Progenitor cell of endocrine pancreas (in vitro differentiated cells): ENCODE data around the gene HEG1. TPM values are rescaled to one million over a fixed set of nuclear protein-coding genes. Genes with fewer than 3 reads are reported as not detected.

Experiments used
- DNase-seq: peaks from one replicate; pipeline ENCODE4 v3.0.0; 2021; ENCODE audit warnings: low spot score; ENCODE audit not compliant: unreplicated experiment
- H3K27ac Mint-ChIP-seq: 2 replicates; pipeline ENCODE4 v1.8.0; 2021; ENCODE audit warnings: mild to moderate bottlenecking, moderate library complexity, mixed read lengths
- H3K27me3 Mint-ChIP-seq: 2 replicates; pipeline ENCODE4 v1.8.0; 2021; ENCODE audit warnings: mixed read lengths
- H3K36me3 Mint-ChIP-seq: 2 replicates; pipeline ENCODE4 v1.8.0; 2022; ENCODE audit warnings: mixed read lengths; ENCODE audit not compliant: insufficient read depth
- H3K4me1 Mint-ChIP-seq: 2 replicates; pipeline ENCODE4 v1.8.0; 2021; ENCODE audit warnings: low read depth, mixed read lengths
- H3K4me3 Mint-ChIP-seq: 2 replicates; pipeline ENCODE4 v1.8.0; 2021; ENCODE audit warnings: low read depth, mild to moderate bottlenecking, moderate library complexity, mixed read lengths
- H3K9me3 Mint-ChIP-seq: 2 replicates; pipeline ENCODE4 v1.8.0; 2021; ENCODE audit warnings: low read depth, mixed read lengths
- total RNA-seq: library from RNA; stranded (reverse); gene quantifications from 2 replicates; pipeline ENCODE4 v1.2.1, GENCODE V29; 2021
- TF ChIP-seq, protein P1 (sequence below): fragments of 200-600 bp; sonication (generic); IDR thresholded peaks from one replicate; pipeline ENCODE4 v1.5.0; 2021; ENCODE audit warnings: antibody characterized with exemption, mild to moderate bottlenecking; ENCODE audit not compliant: unreplicated experiment

The HEG1 gene
- total RNA-seq, 1 donor from 2014 or later: 4.1 TPM

DNA sequence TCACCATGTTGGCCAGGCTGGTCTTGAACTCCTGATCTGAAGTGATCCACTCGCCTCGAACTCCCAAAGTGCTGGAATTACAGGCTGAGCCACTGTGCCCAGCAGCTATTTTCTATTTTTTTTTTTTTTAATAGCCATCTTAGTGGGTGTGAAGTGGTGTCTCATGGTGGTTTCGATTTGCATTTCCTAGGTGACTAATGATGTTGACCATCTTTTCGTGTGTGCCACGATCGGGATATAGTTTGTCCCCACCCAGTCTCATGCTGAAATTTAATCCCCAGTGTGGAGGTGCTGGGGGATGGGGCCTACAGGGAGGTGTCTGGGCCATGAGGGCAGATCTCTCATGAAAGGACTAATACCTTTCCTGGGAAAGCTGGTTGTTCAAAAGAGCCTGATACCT, 79.4 kb downstream of the HEG1 start:
- H3K27ac Mint-ChIP-seq: no peak overlapping the region
- H3K36me3 Mint-ChIP-seq: peaks cover 4% of the 10 kb centered on the region
- TF ChIP-seq, protein P1, sequence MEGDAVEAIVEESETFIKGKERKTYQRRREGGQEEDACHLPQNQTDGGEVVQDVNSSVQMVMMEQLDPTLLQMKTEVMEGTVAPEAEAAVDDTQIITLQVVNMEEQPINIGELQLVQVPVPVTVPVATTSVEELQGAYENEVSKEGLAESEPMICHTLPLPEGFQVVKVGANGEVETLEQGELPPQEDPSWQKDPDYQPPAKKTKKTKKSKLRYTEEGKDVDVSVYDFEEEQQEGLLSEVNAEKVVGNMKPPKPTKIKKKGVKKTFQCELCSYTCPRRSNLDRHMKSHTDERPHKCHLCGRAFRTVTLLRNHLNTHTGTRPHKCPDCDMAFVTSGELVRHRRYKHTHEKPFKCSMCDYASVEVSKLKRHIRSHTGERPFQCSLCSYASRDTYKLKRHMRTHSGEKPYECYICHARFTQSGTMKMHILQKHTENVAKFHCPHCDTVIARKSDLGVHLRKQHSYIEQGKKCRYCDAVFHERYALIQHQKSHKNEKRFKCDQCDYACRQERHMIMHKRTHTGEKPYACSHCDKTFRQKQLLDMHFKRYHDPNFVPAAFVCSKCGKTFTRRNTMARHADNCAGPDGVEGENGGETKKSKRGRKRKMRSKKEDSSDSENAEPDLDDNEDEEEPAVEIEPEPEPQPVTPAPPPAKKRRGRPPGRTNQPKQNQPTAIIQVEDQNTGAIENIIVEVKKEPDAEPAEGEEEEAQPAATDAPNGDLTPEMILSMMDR: no peak
- H3K4me1 Mint-ChIP-seq: peaks cover 4% of the 10 kb centered on the region
- DNase-seq: no peak
- H3K27me3 Mint-ChIP-seq: no peaks in the 10 kb centered on the region
- H3K4me3 Mint-ChIP-seq: no peak overlapping the region
- no peaks in the 10 kb centered on the region for H3K9me3 Mint-ChIP-seq

DNA sequence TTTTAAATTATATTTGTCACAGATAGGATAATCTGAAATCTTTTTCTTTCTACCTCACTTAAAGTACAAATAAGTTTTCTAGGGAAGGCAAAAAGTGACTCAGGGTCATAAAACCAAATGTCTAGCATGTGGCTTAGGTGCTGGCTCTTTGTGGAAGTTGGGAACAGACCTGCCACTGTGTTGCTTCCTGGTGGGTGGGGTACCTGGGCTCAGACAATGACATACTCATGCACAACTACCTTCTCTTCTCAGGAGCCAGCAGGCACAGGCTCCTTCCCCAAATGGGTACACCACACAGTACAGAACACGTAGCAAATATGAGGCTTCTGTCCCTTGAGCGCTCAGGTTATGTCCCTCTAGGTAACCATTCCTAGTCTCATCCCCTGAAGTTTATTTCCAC, 81.1 kb downstream of the HEG1 start:
- Mint-ChIP-seq H3K27me3 (no peaks in the 10 kb centered on the region), H3K36me3 (peaks cover 4% of the 10 kb centered on the region), H3K4me3 (no peak overlapping the region), H3K4me1 (peaks cover 4% of the 10 kb centered on the region), H3K27ac (no peak overlapping the region), H3K9me3 (no peaks in the 10 kb centered on the region)
- no peak for DNase-seq
- TF ChIP-seq, protein P1: no peak

DNA sequence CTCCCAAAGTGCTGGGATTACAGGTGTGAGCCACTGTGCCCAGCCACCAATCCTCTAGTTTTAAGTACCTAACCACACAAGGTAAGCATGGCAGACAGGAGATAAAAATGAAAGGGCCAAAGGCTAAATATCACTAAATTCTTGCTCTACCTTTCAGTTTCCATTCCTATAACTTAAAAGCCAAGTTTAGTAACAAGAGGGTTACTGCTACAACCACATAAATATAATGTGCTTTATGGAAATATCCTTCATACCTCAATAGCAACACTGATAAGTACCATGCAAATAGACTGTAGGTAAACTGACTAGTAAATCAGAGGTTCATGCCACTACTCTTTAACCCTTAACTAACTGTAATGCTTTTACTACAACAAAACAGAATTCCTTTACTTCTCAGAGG, 82.5 kb downstream of the HEG1 start:
- H3K27ac Mint-ChIP-seq: no peak overlapping the region
- TF ChIP-seq, protein P1: no peak
- H3K36me3 Mint-ChIP-seq: peaks cover 4% of the 10 kb centered on the region
- H3K4me3 Mint-ChIP-seq: no peak overlapping the region
- peaks cover 4% of the 10 kb centered on the region for H3K4me1 Mint-ChIP-seq
- no peaks in the 10 kb centered on the region for H3K27me3 Mint-ChIP-seq
- DNase-seq: no peak
- H3K9me3 Mint-ChIP-seq: no peaks in the 10 kb centered on the region

DNA sequence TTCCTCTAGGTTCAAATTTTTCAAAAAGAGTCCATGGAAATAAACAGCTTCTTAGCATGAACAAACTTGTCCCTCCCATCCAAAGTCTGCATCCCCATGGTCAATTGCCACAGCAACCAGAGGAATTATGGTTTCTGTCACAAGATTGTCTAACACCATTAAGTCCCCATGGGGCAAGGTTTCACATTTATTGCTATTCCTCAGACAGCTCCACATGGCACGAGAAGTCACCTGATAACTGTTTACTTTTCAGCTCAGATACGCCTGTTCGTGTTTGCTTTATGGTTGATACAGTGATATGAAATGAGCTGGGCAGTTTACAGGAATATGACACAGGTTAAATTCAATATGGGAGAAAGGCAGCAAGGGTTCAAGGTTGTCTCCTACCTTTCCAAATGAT, 83.3 kb downstream of the HEG1 start:
- H3K4me1 Mint-ChIP-seq: peaks cover 4% of the 10 kb centered on the region
- H3K9me3 Mint-ChIP-seq: no peaks in the 10 kb centered on the region
- no peak for DNase-seq
- no peak overlapping the region for H3K27ac Mint-ChIP-seq
- H3K4me3 Mint-ChIP-seq: no peak overlapping the region
- H3K27me3 Mint-ChIP-seq: no peaks in the 10 kb centered on the region
- H3K36me3 Mint-ChIP-seq: peaks cover 4% of the 10 kb centered on the region
- TF ChIP-seq, protein P1: no peak

DNA sequence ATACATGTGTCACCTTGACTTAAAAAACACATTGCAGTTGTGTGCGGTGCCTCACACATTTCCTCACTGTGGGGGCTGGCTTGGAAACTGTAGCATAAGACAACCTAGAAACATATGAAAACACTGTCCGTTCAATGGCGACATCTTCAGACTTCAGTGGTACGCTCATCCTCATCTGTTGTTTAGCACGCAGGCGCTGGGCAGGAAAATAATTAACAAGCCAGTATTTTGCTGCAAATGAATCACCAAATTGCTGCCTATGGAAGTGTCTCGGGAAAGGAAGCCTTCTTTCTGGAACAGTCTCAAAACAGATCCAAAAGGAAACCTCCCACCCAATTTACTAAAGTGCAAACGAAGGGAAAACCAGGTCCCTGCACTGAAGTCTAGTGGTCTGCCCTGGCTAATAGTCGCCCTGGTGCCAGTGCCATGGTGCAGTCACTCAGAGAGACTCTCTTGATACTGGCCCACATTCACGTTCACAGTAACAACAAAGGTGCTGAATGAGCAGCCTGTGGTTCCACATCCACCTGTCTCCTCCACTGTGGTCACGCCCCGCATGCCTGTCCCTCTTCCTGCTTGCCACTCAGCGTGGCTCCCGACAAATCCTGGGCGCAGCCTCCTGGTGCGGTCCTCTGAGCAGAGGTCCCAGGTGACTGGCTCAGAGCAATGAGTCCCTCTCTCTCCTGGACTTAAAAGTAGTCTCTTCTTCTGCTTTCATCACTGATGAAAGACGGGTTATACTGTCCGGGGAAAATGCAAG, 85.7 kb downstream of the HEG1 start:
- no peak for DNase-seq
- TF ChIP-seq, protein P1: no peak
- no peaks in the 10 kb centered on the region for H3K36me3 Mint-ChIP-seq
- no peak overlapping the region for H3K4me3 Mint-ChIP-seq
- H3K4me1 Mint-ChIP-seq: peaks cover 4% of the 10 kb centered on the region
- H3K27ac Mint-ChIP-seq: no peak overlapping the region
- no peaks in the 10 kb centered on the region for H3K27me3 Mint-ChIP-seq
- no peaks in the 10 kb centered on the region for H3K9me3 Mint-ChIP-seq
